Astrocyte (in vitro differentiated cells and primary cell): ENCODE results near the gene MED15.

Experiments used
- EZH2 ChIP-seq: IDR thresholded peaks from 2 replicates; pipeline ENCODE4 v1.6.1; 2012; ENCODE audit warnings: mild to moderate bottlenecking, low read length, inconsistent platforms; ENCODE audit not compliant: insufficient read depth
- TF ChIP-seq, protein P1 (sequence below): IDR thresholded peaks from 2 replicates; pipeline ENCODE4 v1.5.1; 2011; ENCODE audit warnings: low read depth, mild to moderate bottlenecking, inconsistent platforms, low read length, moderate library complexity; ENCODE audit not compliant: insufficient read depth

DNA sequence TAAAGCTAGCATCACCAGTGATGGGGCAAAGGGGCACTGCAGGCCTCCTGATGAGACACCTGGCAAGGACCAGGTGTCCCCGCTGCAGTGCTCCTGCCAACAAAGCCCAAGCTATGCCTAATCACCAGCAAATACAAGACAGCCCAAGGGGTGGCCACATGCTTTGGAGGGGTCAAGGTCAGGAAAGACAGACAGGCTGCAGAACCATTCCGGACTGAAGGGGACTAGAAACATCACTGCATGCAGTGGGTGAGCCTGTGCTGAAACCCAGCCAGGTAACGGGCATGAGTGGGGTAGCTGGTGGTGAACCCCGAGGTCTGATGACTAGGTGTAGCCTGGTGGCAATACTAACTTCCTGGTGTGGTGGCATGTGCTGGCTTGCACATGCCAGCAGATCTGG lies 111.1 kb downstream of the MED15 start:
- TF ChIP-seq, protein P1, sequence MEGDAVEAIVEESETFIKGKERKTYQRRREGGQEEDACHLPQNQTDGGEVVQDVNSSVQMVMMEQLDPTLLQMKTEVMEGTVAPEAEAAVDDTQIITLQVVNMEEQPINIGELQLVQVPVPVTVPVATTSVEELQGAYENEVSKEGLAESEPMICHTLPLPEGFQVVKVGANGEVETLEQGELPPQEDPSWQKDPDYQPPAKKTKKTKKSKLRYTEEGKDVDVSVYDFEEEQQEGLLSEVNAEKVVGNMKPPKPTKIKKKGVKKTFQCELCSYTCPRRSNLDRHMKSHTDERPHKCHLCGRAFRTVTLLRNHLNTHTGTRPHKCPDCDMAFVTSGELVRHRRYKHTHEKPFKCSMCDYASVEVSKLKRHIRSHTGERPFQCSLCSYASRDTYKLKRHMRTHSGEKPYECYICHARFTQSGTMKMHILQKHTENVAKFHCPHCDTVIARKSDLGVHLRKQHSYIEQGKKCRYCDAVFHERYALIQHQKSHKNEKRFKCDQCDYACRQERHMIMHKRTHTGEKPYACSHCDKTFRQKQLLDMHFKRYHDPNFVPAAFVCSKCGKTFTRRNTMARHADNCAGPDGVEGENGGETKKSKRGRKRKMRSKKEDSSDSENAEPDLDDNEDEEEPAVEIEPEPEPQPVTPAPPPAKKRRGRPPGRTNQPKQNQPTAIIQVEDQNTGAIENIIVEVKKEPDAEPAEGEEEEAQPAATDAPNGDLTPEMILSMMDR, result no peak
- no peak for TF ChIP-seq EZH2
